Effector memory CD8-positive, alpha-beta T cell (primary cell): ENCODE data around the gene ARVCF.

Experiments used
- ATAC-seq: fragments of 150-1000 bp; cut with Tn5 transposase; replicated peaks from 2 replicates; pipeline ENCODE4 v1.10.0; 2021; ENCODE audit warnings: mild to moderate bottlenecking, moderate library complexity
- DNase-seq, 3 experiments: peaks; one replicate each; pipeline ENCODE4 v3.0.0; 2021
- H3K27ac Mint-ChIP-seq, 2 donors: one replicate each; pipeline ENCODE4 v1.8.0; 2022; ENCODE audit warnings: mild to moderate bottlenecking in 2 of 2, mixed read lengths in 2 of 2, moderate library complexity in 2 of 2
- H3K27me3 Mint-ChIP-seq, 2 donors: one replicate each; pipeline ENCODE4 v1.8.0; 2022; ENCODE audit warnings: mixed read lengths in 2 of 2
- H3K36me3 Mint-ChIP-seq: one replicate; pipeline ENCODE4 v1.8.0; 2022; ENCODE audit warnings: mild to moderate bottlenecking, moderate library complexity, mixed read lengths; ENCODE audit not compliant: insufficient read depth
- H3K4me1 Mint-ChIP-seq, 2 donors: one replicate each; pipeline ENCODE4 v1.8.0; 2022; ENCODE audit warnings: low read depth in 2 of 2, mixed read lengths in 2 of 2
- H3K4me3 Mint-ChIP-seq, 2 donors: one replicate each; pipeline ENCODE4 v1.8.0; 2022; ENCODE audit warnings: mild to moderate bottlenecking in 2 of 2, mixed read lengths in 2 of 2, moderate library complexity in 2 of 2
- H3K9me3 Mint-ChIP-seq, 2 donors: one replicate each; pipeline ENCODE4 v1.8.0; 2022; ENCODE audit warnings: mixed read lengths in 2 of 2

The ARVCF gene

DNA sequence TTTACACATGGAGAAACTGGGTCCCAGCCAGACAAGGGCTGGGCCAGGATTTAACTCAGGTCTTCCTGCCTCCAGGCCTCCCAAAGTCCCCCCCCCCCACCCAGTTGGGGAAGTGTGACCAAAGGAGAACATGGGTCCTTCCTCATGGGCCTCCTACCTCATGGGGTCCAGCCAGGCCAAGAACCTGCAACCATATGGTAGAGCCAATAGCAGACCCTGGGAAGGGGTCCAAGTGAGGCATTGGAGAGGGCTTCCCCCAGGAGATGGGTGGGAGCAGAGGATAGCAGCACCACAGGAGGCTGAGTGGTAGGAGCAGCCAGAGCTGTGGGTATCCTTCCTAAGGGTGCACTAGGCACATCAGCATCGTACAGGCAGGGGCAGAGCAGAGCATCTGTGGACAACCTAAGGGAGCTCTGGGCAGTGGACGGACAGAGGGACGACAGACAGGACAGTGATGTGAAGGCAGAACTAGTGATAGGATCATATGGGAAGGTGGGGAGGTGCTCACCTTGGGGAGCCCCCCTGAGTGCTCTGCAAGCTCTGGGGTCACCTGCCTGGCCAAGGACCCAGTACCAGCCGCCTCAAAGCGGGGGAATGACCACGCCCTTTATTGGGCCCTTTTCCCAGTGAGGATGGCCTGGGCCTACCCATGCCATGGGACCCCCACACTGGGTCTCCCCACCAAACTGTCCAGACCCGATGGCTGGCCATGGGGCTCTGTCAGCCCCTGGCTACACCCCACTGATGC, 4.5 kb downstream of the ARVCF start:
- ATAC-seq (no peak), DNase-seq (no peak)
- H3K9me3 Mint-ChIP-seq, result no peaks in the 10 kb centered on the region
- no peak overlapping the region for H3K4me3 Mint-ChIP-seq
- H3K27ac Mint-ChIP-seq, result no peak overlapping the region
- peaks cover 6% of the 10 kb centered on the region for H3K36me3 Mint-ChIP-seq
- H3K4me1 Mint-ChIP-seq, result peaks cover 0 to 5% of the 10 kb centered on the region in 2 donors
- peaks cover 0 to 7% of the 10 kb centered on the region in 2 donors for H3K27me3 Mint-ChIP-seq

DNA sequence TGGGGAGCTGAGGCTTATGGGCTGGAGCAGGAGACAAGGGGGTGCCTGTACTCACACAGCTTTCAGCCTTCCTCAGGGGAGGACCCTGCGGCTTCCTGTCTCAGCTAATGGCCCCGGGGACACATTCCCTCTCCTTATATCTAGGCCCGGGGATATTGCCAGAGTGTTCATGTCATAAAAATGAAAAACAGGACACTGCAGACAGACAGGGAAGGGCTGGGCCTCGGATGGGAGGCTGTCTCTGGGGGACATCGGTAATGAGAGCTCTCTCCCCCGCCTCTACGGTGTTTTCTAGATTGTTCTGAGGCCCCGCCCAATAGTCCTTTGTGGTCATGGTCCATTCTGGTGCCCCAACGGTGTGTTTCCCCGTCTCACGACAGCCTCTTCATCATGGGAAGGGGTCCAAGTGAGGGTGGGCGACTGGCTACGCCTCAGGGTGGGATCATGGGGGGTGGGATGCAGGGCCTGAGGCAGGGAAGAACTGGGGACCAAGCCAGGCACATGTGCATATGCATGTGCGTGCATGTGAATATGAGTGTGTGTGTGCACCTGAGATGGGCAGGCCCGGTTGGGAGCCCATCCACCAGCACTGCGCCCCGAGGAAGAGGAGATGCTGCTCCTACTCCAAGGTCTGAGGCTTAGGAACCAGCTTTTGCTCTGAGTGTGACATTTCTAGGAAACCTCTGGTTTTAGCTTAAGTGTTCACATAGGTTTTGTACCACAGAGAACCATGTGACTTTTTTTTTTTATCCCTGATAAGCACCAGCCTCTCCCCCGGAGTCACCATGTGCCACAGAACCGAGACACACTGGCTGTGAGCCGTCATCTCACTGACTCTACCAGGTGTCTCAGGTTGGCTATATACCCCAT, 5.3 kb downstream of the ARVCF start:
- Mint-ChIP-seq H3K9me3 (no peaks in the 10 kb centered on the region), H3K36me3 (no peaks in the 10 kb centered on the region), H3K4me1 (peaks cover 0 to 5% of the 10 kb centered on the region in 2 donors), H3K4me3 (no peak overlapping the region), H3K27ac (no peak overlapping the region), H3K27me3 (peaks cover 0 to 7% of the 10 kb centered on the region in 2 donors)
- ATAC-seq (no peak), DNase-seq (no peak)

DNA sequence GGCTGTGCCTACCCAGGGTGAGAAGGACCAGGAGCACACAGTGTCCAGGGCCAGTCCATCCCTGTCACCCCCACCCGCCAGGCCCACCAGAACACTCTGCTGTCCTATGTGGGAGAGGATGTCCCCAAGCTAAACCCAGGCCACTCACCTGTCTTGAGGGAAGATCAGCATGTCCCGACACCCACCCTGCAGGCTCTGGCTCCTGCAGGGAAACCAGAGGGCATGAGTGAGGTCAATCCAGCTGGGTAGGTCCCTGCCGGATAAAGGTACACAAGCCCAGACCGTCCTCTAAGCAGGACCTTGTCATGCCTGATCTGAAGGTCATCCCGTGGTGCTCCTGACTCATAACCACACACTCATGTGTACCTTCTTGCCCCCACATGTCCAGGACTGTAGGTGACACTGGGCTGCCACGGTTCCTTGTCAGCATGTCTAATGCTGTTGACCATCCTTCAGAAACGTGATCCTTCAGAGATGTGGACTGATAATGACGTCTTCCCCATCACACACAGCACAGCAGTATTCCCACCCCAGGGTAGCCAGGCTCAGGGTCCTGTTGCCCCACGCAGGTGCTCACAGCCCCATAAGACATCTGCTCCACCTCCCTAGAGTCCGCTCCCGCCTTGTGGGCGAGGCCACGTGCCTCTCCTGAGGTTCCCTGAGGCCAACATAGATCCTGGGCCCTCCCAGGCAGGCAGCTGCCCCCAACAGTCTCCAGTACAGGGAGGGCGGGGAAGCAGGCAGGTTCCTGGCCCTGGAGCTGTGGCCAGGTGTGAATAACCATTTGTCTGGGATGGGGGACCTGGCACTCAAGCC, 6.1 kb downstream of the ARVCF start:
- Mint-ChIP-seq H3K9me3 (no peaks in the 10 kb centered on the region), H3K4me3 (no peak overlapping the region), H3K27me3 (peaks cover 0 to 7% of the 10 kb centered on the region in 2 donors), H3K4me1 (peaks cover 0 to 5% of the 10 kb centered on the region in 2 donors), H3K36me3 (no peaks in the 10 kb centered on the region), H3K27ac (no peak overlapping the region)
- DNase-seq (no peak), ATAC-seq (no peak)

- peaks cover 0 to 3% of the 10 kb centered on the region in 2 donors for H3K4me1 Mint-ChIP-seq
- DNase-seq (no peak), ATAC-seq (no peak)
- H3K27me3 Mint-ChIP-seq, result peaks cover 0 to 1% of the 10 kb centered on the region in 2 donors
- no peak overlapping the region for H3K27ac Mint-ChIP-seq
- no peaks in the 10 kb centered on the region for H3K9me3 Mint-ChIP-seq
- H3K36me3 Mint-ChIP-seq, result no peaks in the 10 kb centered on the region
- H3K4me3 Mint-ChIP-seq, result no peak overlapping the region
Measured at GRCh38 chr22:20009582-20010306, 6.9 kb downstream of the ARVCF start.

- Mint-ChIP-seq H3K4me3 (no peak overlapping the region), H3K9me3 (no peaks in the 10 kb centered on the region), H3K4me1 (no peaks in the 10 kb centered on the region), H3K36me3 (no peaks in the 10 kb centered on the region), H3K27me3 (no peaks in the 10 kb centered on the region), H3K27ac (no peak overlapping the region)
- DNase-seq (no peak), ATAC-seq (no peak)
Measured at GRCh38 chr22:20009018-20009491, 7.6 kb downstream of the ARVCF start.

- H3K36me3 Mint-ChIP-seq, result no peaks in the 10 kb centered on the region
- DNase-seq (no peak), ATAC-seq (no peak)
- no peaks in the 10 kb centered on the region for H3K4me1 Mint-ChIP-seq
- no peak overlapping the region for H3K4me3 Mint-ChIP-seq
- peak overlapping the region in 1 of 2 donors; percentile 15 for H3K27ac Mint-ChIP-seq
- no peaks in the 10 kb centered on the region for H3K27me3 Mint-ChIP-seq
- no peaks in the 10 kb centered on the region for H3K9me3 Mint-ChIP-seq
Measured at GRCh38 chr22:20008221-20008995, 8.2 kb downstream of the ARVCF start.

GRCh38 chr22:20004464-20004863, 12.2 kb downstream of the ARVCF start:
- no peaks in the 10 kb centered on the region for H3K27me3 Mint-ChIP-seq
- no peak overlapping the region for H3K4me3 Mint-ChIP-seq
- no peak for ATAC-seq
- DNase-seq, result no peak
- H3K4me1 Mint-ChIP-seq, result no peaks in the 10 kb centered on the region
- H3K9me3 Mint-ChIP-seq, result no peaks in the 10 kb centered on the region
- H3K36me3 Mint-ChIP-seq, result no peaks in the 10 kb centered on the region
- H3K27ac Mint-ChIP-seq, result no peak overlapping the region

GRCh38 chr22:20003304-20003703, 13.3 kb downstream of the ARVCF start:
- ATAC-seq, result no peak
- no peaks in the 10 kb centered on the region for H3K4me1 Mint-ChIP-seq
- H3K4me3 Mint-ChIP-seq, result no peak overlapping the region
- no peaks in the 10 kb centered on the region for H3K9me3 Mint-ChIP-seq
- no peak for DNase-seq
- no peaks in the 10 kb centered on the region for H3K27me3 Mint-ChIP-seq
- no peaks in the 10 kb centered on the region for H3K36me3 Mint-ChIP-seq
- H3K27ac Mint-ChIP-seq, result no peak overlapping the region

DNA sequence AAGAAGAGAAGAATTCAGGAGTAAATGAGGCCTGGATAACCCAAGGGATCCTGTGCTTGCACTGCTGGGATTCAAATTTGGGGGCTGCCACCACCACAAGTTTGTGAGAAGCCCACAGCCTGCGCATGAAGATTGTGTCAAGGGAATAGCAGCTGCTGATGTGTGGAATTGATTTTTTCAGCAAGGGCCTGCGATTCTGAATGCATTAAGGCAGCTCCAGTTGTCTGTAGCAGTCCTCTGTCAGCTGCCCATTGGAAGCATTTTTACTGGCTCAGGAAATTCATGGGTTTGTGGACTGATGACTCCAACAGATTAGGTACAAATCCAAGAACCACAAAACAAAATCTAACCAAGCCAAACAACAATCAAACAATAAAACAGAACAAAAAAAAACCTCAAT, 14.0 kb downstream of the ARVCF start:
- no peak for ATAC-seq
- no peak overlapping the region for H3K27ac Mint-ChIP-seq

GRCh38 chr22:20002128-20002527, 14.5 kb downstream of the ARVCF start:
- no peaks in the 10 kb centered on the region for H3K9me3 Mint-ChIP-seq
- no peaks in the 10 kb centered on the region for H3K4me1 Mint-ChIP-seq
- H3K4me3 Mint-ChIP-seq, result no peak overlapping the region
- DNase-seq, result no peak
- no peak for ATAC-seq
- H3K36me3 Mint-ChIP-seq, result no peaks in the 10 kb centered on the region
- no peaks in the 10 kb centered on the region for H3K27me3 Mint-ChIP-seq
- no peak overlapping the region for H3K27ac Mint-ChIP-seq

More for the DNA sequence above, 14.0 kb downstream of the ARVCF start:
- no peak overlapping the region for H3K4me3 Mint-ChIP-seq
- H3K27me3 Mint-ChIP-seq, result no peaks in the 10 kb centered on the region
- DNase-seq, result no peak
- H3K4me1 Mint-ChIP-seq, result no peaks in the 10 kb centered on the region
- no peaks in the 10 kb centered on the region for H3K36me3 Mint-ChIP-seq
- no peaks in the 10 kb centered on the region for H3K9me3 Mint-ChIP-seq

DNA sequence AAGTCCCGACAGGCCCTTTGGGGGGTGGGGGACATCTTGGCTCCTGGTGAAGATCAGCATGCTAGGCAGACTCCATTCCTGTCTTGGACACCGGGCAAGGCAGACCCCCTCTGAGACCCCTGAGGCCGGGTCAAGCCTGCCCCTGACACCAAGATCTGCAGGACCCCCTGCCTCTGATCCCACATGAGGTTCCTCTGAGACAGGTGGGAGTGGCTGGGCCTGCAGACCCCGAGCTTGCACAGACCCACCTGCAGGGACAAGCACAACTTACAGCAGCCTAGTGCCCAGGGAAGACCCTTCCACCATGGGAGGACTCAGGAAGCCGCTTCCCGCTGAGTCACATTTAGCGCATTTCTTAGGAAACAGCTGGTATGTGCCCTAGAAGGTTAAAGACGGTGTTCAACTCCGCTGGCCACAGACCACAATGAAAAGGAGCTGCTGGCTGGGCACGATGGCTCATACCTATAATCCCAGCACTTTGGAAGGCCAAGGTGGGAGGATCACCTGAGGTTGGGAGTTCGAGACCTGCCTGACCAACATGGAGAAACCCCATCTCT, 15.5 kb downstream of the ARVCF start:
- Mint-ChIP-seq H3K4me3 (no peak overlapping the region), H3K4me1 (no peaks in the 10 kb centered on the region), H3K9me3 (no peaks in the 10 kb centered on the region), H3K36me3 (no peaks in the 10 kb centered on the region), H3K27me3 (no peaks in the 10 kb centered on the region), H3K27ac (no peak overlapping the region)
- no peak for ATAC-seq
- no peak for DNase-seq
